GM18909 (cell line): ENCODE data around the gene TICRR.
A peak's percentile ranks its signal among the peaks of the same experiment; 100 is the strongest.
"Not testable (repeated sequence)": the region's sequence is repeated elsewhere in the genome, so short reads cannot be mapped to it uniquely, and the experiment has no call there.

Source experiments
- ATAC-seq: cut with Tn5 transposase; IDR thresholded peaks from one replicate; pipeline ENCODE4 v1.9.1; 2021; ENCODE audit warnings: mild to moderate bottlenecking; ENCODE audit not compliant: unreplicated experiment, poor library complexity

The TICRR gene

DNA sequence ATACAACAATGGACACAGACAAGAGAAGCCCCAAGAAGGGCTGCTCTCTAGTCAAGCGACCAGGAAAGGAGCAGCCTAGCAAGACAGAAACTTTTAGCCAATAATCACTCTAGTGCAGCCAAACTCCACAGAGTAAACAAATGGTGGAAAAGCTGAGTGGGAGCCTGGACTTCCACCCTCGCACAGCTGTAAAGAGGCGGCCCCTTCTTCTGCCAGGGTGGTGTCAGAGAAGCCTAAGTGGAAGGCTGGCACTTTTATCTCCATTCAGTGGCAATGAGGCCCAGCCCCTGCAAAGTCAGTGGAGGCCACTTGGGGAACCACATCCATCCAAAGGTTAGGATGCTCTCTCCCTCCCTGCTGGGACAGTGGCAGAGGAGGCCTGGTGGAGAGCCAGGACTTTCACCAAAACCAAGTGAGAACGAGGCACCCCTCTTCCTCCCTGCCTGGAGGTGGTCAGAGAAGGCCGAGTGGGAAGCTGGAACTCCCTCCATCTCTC is 15.5 kb upstream of the TICRR start:
- no peak for ATAC-seq

DNA sequence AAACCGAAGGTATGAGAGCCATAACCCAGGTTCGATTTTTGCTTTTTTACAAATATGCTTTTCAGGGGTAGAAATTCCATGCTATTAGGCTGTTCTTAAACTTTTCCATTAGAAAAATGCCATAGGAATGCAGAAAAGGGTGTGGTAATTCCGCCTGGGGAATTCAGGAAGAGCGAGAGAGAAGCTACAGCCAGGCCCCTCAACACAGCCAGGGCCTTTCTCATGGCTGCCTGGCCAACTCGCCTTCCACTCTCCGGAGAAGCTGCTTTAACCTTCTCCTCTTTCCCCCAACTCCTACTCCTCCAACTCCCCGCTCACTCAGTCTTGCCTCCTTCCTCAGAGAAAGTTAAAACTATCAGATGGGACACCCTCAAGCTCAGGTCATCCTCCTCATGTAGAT is 9.1 kb upstream of the TICRR start:
- no peak for ATAC-seq

DNA sequence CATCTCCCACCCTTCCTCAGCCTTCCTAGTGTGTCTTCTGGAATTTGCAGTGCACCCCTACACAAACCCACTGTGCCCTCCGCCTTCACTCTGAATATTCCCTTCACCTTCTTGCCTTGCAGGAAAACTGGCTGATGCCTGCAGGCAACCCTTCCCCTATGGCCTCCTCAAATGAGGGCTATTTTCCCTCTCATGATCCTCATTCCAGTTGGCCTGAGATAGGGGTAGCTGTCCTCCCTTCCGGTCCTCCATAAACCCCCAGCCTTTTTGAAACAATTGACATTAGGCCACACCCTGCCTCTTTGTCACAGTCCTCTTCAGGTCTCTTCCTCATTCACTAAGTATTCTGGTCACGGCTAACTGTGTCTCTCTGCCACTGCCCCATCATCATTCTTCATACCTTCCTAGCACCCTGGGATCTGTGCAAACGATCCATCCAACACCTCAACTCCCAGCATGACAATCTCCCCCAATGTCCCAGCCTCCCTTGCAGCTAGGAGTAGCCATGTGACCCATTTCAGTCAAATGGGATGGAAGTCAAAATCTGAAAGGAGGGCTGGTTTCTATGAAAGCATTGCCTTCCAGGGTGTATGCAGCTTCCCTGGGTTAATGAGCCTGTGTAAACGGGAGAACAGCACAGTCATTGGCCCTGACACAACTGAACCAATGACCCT is 8.5 kb upstream of the TICRR start:
- ATAC-seq, result no peak

- ATAC-seq, result no peak
Measured at GRCh38 chr15:89569090-89569745, 6.1 kb upstream of the TICRR start.

GRCh38 chr15:89575656-89576416 is 567 bp downstream of the TICRR start:
- peak; percentile 22 for ATAC-seq

- no peak for ATAC-seq
Measured at GRCh38 chr15:89576417-89576773, 1.1 kb downstream of the TICRR start.

- ATAC-seq, result no peak
Measured at GRCh38 chr15:89577776-89578115, 2.5 kb downstream of the TICRR start.

DNA sequence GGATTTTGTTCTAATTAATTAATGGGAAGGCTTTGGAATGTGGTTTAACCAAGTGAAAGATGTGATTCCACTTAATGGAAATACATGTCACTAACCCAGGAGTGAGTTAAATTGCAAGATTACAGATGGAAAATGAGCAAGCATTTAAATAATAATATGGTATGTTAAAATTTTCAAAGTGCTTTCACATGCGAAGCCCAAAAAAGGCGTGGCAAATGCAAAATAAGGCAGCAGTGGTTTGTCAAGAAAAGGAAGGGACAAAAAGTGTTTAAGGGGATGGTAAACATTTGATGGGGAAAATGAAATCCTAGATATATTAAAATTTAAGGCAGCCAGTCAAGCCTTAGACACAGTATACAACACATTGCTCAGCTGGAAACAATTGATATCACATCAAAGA is 2.9 kb downstream of the TICRR start:
- ATAC-seq, result no peak

- ATAC-seq, result not testable (repeated sequence)
Measured at GRCh38 chr15:89580747-89581146, 5.5 kb downstream of the TICRR start.

- no peak for ATAC-seq
Measured at GRCh38 chr15:89586651-89587050, 11.4 kb downstream of the TICRR start.

DNA sequence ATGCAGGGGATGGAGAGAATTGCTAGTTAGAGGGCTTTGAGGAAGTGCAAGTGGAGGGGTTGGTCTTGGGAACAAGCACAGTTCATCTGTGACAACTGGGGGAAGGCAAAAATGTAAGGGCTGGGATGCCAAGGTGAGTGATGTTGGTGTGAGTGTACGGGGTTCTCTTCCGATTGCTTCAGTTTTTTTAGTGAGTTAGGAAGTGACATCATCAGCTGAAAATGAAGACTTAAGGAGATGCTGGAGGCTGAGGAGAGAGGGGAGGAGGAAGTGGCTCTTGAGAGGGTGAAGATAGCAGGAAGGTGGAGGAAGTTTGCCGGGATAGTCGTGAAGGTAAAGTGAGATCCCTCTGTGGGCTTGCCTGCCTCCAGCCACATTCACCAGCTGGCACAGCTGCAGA is 12.7 kb downstream of the TICRR start:
- no peak for ATAC-seq

DNA sequence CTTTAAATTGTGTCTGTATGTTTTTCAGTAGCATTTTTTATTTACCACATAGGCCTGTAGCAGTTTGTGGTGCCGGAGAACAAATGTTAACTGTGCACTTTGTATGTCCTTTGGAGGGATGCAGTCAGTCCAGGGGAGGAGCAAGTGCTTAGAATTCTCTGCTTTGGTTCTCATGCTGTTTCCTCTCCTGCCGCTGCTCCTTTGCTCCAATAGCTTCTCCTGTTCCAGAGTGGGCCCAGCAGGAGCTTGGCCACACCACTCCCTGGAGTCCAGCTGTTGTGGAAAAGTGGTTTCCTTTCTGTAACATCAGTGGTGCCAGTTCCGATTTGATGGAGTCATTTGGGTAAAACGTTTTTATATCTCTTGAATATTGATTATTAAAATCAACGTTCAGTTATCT is 16.6 kb downstream of the TICRR start:
- no peak for ATAC-seq

DNA sequence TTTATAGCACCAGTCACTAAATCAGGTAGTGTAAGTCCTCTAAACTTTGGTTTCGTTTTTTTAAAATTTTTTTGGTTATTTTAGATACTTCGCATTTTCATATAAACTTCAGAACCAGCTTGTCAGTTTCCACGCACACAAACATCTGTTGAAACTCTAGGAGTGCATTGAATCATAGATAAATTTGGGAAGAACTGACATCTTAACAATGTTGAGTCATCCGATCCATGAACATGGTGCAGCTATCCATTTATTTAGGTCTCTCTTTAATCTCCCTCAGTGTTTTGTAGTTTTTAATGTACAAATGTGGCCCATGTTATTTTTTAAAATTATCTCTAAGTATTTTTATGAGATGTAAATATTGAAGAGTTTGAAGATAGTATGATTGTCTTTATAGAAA is 17.7 kb downstream of the TICRR start:
- ATAC-seq, result no peak

DNA sequence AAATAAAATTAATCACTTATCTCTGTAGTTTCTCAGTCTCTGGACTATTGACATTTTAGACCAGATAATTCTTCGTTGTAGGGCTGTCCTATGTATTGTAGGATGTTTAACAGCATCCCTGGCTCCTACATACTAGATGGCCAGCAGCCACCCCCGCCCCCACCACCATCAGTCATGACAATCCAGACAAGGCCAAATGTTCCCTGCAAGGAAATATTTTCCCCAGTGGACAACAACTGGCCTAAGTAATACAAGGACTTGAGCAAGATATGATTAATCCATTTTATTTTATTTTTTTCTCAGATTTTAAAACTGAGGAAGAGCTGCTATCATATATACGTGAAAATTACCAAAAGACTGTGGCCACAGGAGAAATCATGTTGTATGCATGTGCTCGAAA is 23.8 kb downstream of the TICRR start:
- no peak for ATAC-seq

GRCh38 chr15:89611317-89611716 is 36.0 kb downstream of the TICRR start:
- ATAC-seq, result no peak

- no peak for ATAC-seq
Measured at GRCh38 chr15:89613031-89613430, 37.8 kb downstream of the TICRR start.

GRCh38 chr15:89614164-89614563 is 38.9 kb downstream of the TICRR start:
- no peak for ATAC-seq

GRCh38 chr15:89615135-89615534 is 39.9 kb downstream of the TICRR start:
- no peak for ATAC-seq

DNA sequence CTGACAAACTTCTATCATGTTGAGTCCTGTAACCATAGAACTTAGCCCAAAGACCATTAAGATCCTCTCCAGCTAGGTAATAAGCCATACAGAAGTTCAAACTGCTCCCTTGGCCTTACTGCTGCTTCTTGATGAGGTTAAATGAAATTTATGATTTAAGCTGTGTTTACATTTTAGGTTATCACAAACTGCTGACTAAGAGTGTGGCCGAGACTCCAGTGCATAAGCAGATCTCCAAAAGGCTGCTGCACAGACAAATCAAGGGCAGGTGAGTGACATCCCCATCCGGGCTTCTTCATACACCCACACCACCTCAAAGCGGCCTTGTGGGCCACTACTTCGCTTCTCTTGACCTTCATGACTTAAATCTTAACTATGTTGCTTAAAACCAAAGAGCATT is 41.0 kb downstream of the TICRR start:
- no peak for ATAC-seq

GRCh38 chr15:89621547-89621946 is 46.3 kb downstream of the TICRR start:
- ATAC-seq, result no peak

DNA sequence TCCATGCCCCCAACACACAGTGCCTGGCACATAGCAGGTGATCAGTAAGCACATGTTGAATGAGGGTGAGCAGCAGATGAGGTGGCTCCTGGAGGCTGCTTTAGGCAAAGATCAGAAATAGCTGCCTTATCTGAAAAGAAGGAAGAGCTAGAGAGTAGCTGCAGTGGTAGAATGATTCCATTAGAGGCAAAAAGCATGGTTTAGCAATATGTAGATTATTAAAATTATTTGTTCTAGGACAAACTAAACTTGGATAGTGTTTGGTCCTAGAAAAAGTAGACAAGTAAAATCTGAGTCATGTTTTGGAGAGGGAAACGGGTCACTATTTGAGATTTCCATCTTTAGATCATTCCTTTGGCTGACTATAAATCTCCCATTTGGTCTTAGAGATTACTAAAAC is 47.9 kb downstream of the TICRR start:
- no peak for ATAC-seq

DNA sequence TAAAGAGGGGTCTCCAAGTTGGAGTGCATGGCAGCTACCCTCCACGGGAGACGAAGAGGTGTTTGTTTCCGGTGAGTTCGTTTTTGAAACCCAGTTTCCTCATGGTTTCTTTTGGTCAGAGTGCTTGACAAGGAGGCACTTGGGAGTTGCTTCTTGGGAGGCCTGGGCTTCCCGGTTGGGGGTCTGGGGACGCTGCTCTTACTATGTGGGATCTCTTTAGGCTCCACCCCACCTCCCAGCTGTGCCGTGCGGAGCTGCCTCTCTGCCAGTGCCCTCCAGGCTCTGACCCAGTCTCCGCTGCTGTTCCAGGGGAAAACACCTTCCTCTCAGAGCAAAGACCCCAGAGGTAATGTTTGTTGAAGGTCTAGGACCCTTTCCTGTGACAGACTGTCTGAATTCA is 50.4 kb downstream of the TICRR start:
- no peak for ATAC-seq
